ENCODE measurements around the gene PDGFB. TPM values are rescaled to one million over a fixed set of nuclear protein-coding genes. Genes with fewer than 3 reads are reported as not detected.

Gene PDGFB
- total and polyA plus RNA-seq, 9 of the 15 experiments (the other 6 are each of a cell fraction or from before 2014, with no cell fraction given), result 0.07 to 4.0 (median 0.48) TPM; not detected in 1

GRCh38 chr22:39283322-39284141, 38.8 kb upstream of the PDGFB start (continued):
- TF ChIP-seq TAF9B (IDR thresholded peaks at IDR 0.05; ENCODE audit: partially characterized antibody) (peak; percentile 53), SOX6 (IDR thresholded peaks at IDR 0.05) (peak; percentile 55), NR2C1 (IDR thresholded peaks at IDR 0.05) (no peak), NR2C1 (tag; IDR thresholded peaks at IDR 0.05) (peak; percentile 57), SRSF7 (optimal IDR thresholded peaks at IDR 0.05; ENCODE audit: low read depth, low read length) (no peak), MYC (IDR thresholded peaks at IDR 0.05; ENCODE audit: low read depth, low read length) (peak; percentile 78), MYC (CRISPR knock-in tag; IDR thresholded peaks at IDR 0.05; ENCODE audit: borderline replicate concordance, low read depth) (no peak), ATF7 (IDR thresholded peaks at IDR 0.05) (peak; percentile 87), TEAD4 (IDR thresholded peaks at IDR 0.05; ENCODE audit: low read length) (peak; percentile 66), TEAD4 (CRISPR knock-in tag; IDR thresholded peaks at IDR 0.05; ENCODE audit: borderline replicate concordance) (no peak), CREM (IDR thresholded peaks at IDR 0.05; ENCODE audit: low read depth) (peak; percentile 66), NFRKB (IDR thresholded peaks at IDR 0.05; ENCODE audit: low read depth) (peak; percentile 82; the same call in 1 of the 2 replicates), TCF3 (CRISPR knock-in tag; IDR thresholded peaks at IDR 0.05) (peak; percentile 81)
- TF ChIP-seq, protein P1, sequence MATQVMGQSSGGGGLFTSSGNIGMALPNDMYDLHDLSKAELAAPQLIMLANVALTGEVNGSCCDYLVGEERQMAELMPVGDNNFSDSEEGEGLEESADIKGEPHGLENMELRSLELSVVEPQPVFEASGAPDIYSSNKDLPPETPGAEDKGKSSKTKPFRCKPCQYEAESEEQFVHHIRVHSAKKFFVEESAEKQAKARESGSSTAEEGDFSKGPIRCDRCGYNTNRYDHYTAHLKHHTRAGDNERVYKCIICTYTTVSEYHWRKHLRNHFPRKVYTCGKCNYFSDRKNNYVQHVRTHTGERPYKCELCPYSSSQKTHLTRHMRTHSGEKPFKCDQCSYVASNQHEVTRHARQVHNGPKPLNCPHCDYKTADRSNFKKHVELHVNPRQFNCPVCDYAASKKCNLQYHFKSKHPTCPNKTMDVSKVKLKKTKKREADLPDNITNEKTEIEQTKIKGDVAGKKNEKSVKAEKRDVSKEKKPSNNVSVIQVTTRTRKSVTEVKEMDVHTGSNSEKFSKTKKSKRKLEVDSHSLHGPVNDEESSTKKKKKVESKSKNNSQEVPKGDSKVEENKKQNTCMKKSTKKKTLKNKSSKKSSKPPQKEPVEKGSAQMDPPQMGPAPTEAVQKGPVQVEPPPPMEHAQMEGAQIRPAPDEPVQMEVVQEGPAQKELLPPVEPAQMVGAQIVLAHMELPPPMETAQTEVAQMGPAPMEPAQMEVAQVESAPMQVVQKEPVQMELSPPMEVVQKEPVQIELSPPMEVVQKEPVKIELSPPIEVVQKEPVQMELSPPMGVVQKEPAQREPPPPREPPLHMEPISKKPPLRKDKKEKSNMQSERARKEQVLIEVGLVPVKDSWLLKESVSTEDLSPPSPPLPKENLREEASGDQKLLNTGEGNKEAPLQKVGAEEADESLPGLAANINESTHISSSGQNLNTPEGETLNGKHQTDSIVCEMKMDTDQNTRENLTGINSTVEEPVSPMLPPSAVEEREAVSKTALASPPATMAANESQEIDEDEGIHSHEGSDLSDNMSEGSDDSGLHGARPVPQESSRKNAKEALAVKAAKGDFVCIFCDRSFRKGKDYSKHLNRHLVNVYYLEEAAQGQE (IDR thresholded peaks at IDR 0.05; ENCODE audit: borderline replicate concordance), result peak; percentile 48; the same call in 1 of the 2 replicates
- TF ChIP-seq, protein P1 (CRISPR knock-in tag; IDR thresholded peaks at IDR 0.05; ENCODE audit: low read depth), result no peak
- TF ChIP-seq, protein P2, sequence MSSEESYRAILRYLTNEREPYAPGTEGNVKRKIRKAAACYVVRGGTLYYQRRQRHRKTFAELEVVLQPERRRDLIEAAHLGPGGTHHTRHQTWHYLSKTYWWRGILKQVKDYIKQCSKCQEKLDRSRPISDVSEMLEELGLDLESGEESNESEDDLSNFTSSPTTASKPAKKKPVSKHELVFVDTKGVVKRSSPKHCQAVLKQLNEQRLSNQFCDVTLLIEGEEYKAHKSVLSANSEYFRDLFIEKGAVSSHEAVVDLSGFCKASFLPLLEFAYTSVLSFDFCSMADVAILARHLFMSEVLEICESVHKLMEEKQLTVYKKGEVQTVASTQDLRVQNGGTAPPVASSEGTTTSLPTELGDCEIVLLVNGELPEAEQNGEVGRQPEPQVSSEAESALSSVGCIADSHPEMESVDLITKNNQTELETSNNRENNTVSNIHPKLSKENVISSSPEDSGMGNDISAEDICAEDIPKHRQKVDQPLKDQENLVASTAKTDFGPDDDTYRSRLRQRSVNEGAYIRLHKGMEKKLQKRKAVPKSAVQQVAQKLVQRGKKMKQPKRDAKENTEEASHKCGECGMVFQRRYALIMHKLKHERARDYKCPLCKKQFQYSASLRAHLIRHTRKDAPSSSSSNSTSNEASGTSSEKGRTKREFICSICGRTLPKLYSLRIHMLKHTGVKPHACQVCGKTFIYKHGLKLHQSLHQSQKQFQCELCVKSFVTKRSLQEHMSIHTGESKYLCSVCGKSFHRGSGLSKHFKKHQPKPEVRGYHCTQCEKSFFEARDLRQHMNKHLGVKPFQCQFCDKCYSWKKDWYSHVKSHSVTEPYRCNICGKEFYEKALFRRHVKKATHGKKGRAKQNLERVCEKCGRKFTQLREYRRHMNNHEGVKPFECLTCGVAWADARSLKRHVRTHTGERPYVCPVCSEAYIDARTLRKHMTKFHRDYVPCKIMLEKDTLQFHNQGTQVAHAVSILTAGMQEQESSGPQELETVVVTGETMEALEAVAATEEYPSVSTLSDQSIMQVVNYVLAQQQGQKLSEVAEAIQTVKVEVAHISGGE (CRISPR knock-in tag; IDR thresholded peaks at IDR 0.05), result peak in 1 of 3 experiments; percentile 63; a peak in 2 of 6 replicates

All from K562 (cell line).